Esophagus (tissue), 2 donors: ENCODE data around the gene ISM2. TPM values are rescaled to one million over a fixed set of nuclear protein-coding genes. Genes with fewer than 3 reads are reported as not detected.

Experiments
- H3K27ac ChIP-seq, 2 donors: one replicate each; pipeline ENCODE4 v1.5.1; 2013; ENCODE audit warnings: low read depth in 2 of 2, mild to moderate bottlenecking in 2 of 2, inconsistent platforms in 1 of 2, low read length in 1 of 2, moderate library complexity in 1 of 2
- H3K27me3 ChIP-seq, 2 donors: one replicate each; pipeline ENCODE4 v1.6.1; 2013; ENCODE audit warnings: low read length in 2 of 2, control low read depth in 1 of 2, mild to moderate bottlenecking in 1 of 2; ENCODE audit not compliant: insufficient read depth in 2 of 2, control insufficient read depth in 1 of 2
- H3K36me3 ChIP-seq, 2 donors: one replicate each; pipeline ENCODE4 v1.6.1; 2013; ENCODE audit warnings: low read length in 1 of 2; ENCODE audit not compliant: control insufficient read depth in 2 of 2, insufficient read depth in 2 of 2
- H3K4me1 ChIP-seq, 2 donors: one replicate each; pipeline ENCODE4 v1.6.1; 2013; ENCODE audit warnings: low read length in 1 of 2; ENCODE audit not compliant: control insufficient read depth in 2 of 2, insufficient read depth in 2 of 2
- H3K4me3 ChIP-seq, 2 donors: one replicate each; pipeline ENCODE4 v1.5.1; 2013; ENCODE audit warnings: low read length in 2 of 2, mild to moderate bottlenecking in 2 of 2, low read depth in 1 of 2, moderate library complexity in 1 of 2
- H3K9me3 ChIP-seq, 2 donors: one replicate each; pipeline ENCODE4 v1.6.1; 2013; ENCODE audit warnings: mild to moderate bottlenecking in 2 of 2, low read depth in 1 of 2, low read length in 1 of 2, moderate library complexity in 1 of 2; ENCODE audit not compliant: control insufficient read depth in 2 of 2, insufficient read depth in 1 of 2
- WGBS, 2 donors: extraction: QIAGEN DNeasy Blood & Tissue Kit; methylation state at CpG; one replicate each; pipeline ENCODE4 v1.1.7; 2013; 5-methylcytosine and 5-hydroxymethylcytosine counted together
- polyA plus RNA-seq, 2 donors: library from polyadenylated mRNA; stranded (reverse); fragments of 200-250 nt; gene quantifications; one replicate each; pipeline ENCODE4 v1.2.3, GENCODE V29; 2013
- donor health status: healthy with polysubstance abuse.
- donor health status: Bipolar disorder and iron deficiency.

Gene ISM2
- polyA plus RNA-seq, 2 donors, result 0.12 to 0.16 TPM

GRCh38 chr14:77490347-77490986 is 8.1 kb downstream of the ISM2 start:
- no peak overlapping the region for H3K27ac ChIP-seq
- H3K9me3 ChIP-seq, result no peaks in the 10 kb centered on the region
- H3K27me3 ChIP-seq, result no peaks in the 10 kb centered on the region
- WGBS, 2 donors, result 87 to 91% methylated on average over 8 of the region's 8 CpGs
- no peaks in the 10 kb centered on the region for H3K4me1 ChIP-seq
- no peak overlapping the region for H3K4me3 ChIP-seq
- H3K36me3 ChIP-seq, result no peaks in the 10 kb centered on the region

GRCh38 chr14:77489041-77489440 is 9.6 kb downstream of the ISM2 start:
- WGBS, 2 donors, result 83 to 89% methylated on average over 6 of the region's 6 CpGs
- H3K4me3 ChIP-seq, result no peak overlapping the region
- H3K27me3 ChIP-seq, result no peaks in the 10 kb centered on the region
- peaks cover 0 to 2% of the 10 kb centered on the region in 2 donors for H3K9me3 ChIP-seq
- no peaks in the 10 kb centered on the region for H3K36me3 ChIP-seq
- H3K4me1 ChIP-seq, result no peaks in the 10 kb centered on the region
- no peak overlapping the region for H3K27ac ChIP-seq

- no peaks in the 10 kb centered on the region for H3K36me3 ChIP-seq
- no peaks in the 10 kb centered on the region for H3K27me3 ChIP-seq
- H3K4me3 ChIP-seq, result no peak overlapping the region
- peaks cover 0 to 2% of the 10 kb centered on the region in 2 donors for H3K9me3 ChIP-seq
- H3K27ac ChIP-seq, result no peak overlapping the region
- no peaks in the 10 kb centered on the region for H3K4me1 ChIP-seq
- 83 to 89% methylated on average over 7 of the region's 7 CpGs for WGBS, 2 donors
Observed at GRCh38 chr14:77488558-77488957, 10.1 kb downstream of the ISM2 start.

- no peaks in the 10 kb centered on the region for H3K4me1 ChIP-seq
- peaks cover 0 to 2% of the 10 kb centered on the region in 2 donors for H3K9me3 ChIP-seq
- no peaks in the 10 kb centered on the region for H3K36me3 ChIP-seq
- H3K27ac ChIP-seq, result no peak overlapping the region
- no peaks in the 10 kb centered on the region for H3K27me3 ChIP-seq
- 89 to 90% methylated on average over 7 of the region's 7 CpGs for WGBS, 2 donors
- no peak overlapping the region for H3K4me3 ChIP-seq
Observed at GRCh38 chr14:77485901-77486678, 12.5 kb downstream of the ISM2 start.

GRCh38 chr14:77485256-77485655 is 13.4 kb downstream of the ISM2 start:
- H3K9me3 ChIP-seq, result peaks cover 0 to 2% of the 10 kb centered on the region in 2 donors
- no peak overlapping the region for H3K27ac ChIP-seq
- H3K4me1 ChIP-seq, result no peaks in the 10 kb centered on the region
- WGBS, 2 donors, result 76 to 86% methylated on average over 3 of the region's 3 CpGs
- no peaks in the 10 kb centered on the region for H3K36me3 ChIP-seq
- H3K4me3 ChIP-seq, result no peak overlapping the region
- no peaks in the 10 kb centered on the region for H3K27me3 ChIP-seq

GRCh38 chr14:77482422-77482821 is 16.2 kb downstream of the ISM2 start:
- 81 to 84% methylated on average over 8 of the region's 8 CpGs for WGBS, 2 donors
- no peaks in the 10 kb centered on the region for H3K4me1 ChIP-seq
- no peaks in the 10 kb centered on the region for H3K27me3 ChIP-seq
- H3K9me3 ChIP-seq, result peaks cover 0 to 2% of the 10 kb centered on the region in 2 donors
- H3K4me3 ChIP-seq, result no peak overlapping the region
- H3K36me3 ChIP-seq, result no peaks in the 10 kb centered on the region
- no peak overlapping the region for H3K27ac ChIP-seq

GRCh38 chr14:77478796-77479195 is 19.8 kb downstream of the ISM2 start:
- WGBS, 2 donors, result 63 to 88% methylated on average over 1 of the region's 1 CpG
- H3K9me3 ChIP-seq, result no peaks in the 10 kb centered on the region

GRCh38 chr14:77478029-77478428 is 20.6 kb downstream of the ISM2 start:
- WGBS, 2 donors, result 86 to 89% methylated on average over 5 of the region's 5 CpGs
- H3K36me3 ChIP-seq, result no peaks in the 10 kb centered on the region
- H3K27me3 ChIP-seq, result no peaks in the 10 kb centered on the region
- H3K4me3 ChIP-seq, result no peak overlapping the region
- no peaks in the 10 kb centered on the region for H3K9me3 ChIP-seq
- no peak overlapping the region for H3K27ac ChIP-seq
- no peaks in the 10 kb centered on the region for H3K4me1 ChIP-seq

More at GRCh38 chr14:77478796-77479195, 19.8 kb downstream of the ISM2 start:
- no peaks in the 10 kb centered on the region for H3K36me3 ChIP-seq
- no peak overlapping the region for H3K4me3 ChIP-seq
- H3K27ac ChIP-seq, result no peak overlapping the region
- H3K4me1 ChIP-seq, result no peaks in the 10 kb centered on the region
- no peaks in the 10 kb centered on the region for H3K27me3 ChIP-seq

- no peaks in the 10 kb centered on the region for H3K9me3 ChIP-seq
- no peaks in the 10 kb centered on the region for H3K27me3 ChIP-seq
- H3K4me1 ChIP-seq, result no peaks in the 10 kb centered on the region
- H3K4me3 ChIP-seq, result no peak overlapping the region
- 84 to 89% methylated on average over 35 of the region's 35 CpGs for WGBS, 2 donors
- no peak overlapping the region for H3K27ac ChIP-seq
- H3K36me3 ChIP-seq, result no peaks in the 10 kb centered on the region
Observed at GRCh38 chr14:77475432-77476115, 23.0 kb downstream of the ISM2 start.
